ENCODE measurements around the gene LIPI. TPM values are rescaled to one million over a fixed set of nuclear protein-coding genes. Genes with fewer than 3 reads are reported as not detected.
"Not testable (repeated sequence)": the region's sequence is repeated elsewhere in the genome, so short reads cannot be mapped to it uniquely, and the experiment has no call there.

LIPI gene
- total RNA-seq, 2 donors from 2014 or later, result 0.40 TPM; not detected in 1

- no peaks in the 10 kb centered on the region for H3K36me3 ChIP-seq
- H3K27ac ChIP-seq, result no peak overlapping the region
- no peak overlapping the region for H3K4me3 ChIP-seq
- H3K4me1 ChIP-seq (replicated peaks), result no peaks in the 10 kb centered on the region
- H3K9me3 ChIP-seq, result no peaks in the 10 kb centered on the region
- H3K27me3 ChIP-seq (replicated peaks; ENCODE audit: insufficient read depth), result no peaks in the 10 kb centered on the region
- no peak for TF ChIP-seq POLR2AphosphoS5 (IDR thresholded peaks at IDR 0.05)
- TF ChIP-seq CTCF (IDR thresholded peaks at IDR 0.05), result no peak
- no peak for TF ChIP-seq POLR2A (IDR thresholded peaks at IDR 0.05)
- no peak for DNase-seq (ENCODE audit: low spot score)
- intact Hi-C loops (cut with DNase I), result no loop called here
Observed at GRCh38 chr21:14213164-14213563, 2.4 kb upstream of the LIPI start.

GRCh38 chr21:14206222-14206621 lies 4.5 kb downstream of the LIPI start:
- Histone ChIP-seq H3K4me3 (no peak overlapping the region), H3K4me1 (replicated peaks) (no peaks in the 10 kb centered on the region), H3K9me3 (no peaks in the 10 kb centered on the region), H3K36me3 (no peaks in the 10 kb centered on the region), H3K27ac (no peak overlapping the region), H3K27me3 (replicated peaks; ENCODE audit: insufficient read depth) (no peaks in the 10 kb centered on the region)
- TF ChIP-seq POLR2A (IDR thresholded peaks at IDR 0.05) (no peak), POLR2AphosphoS5 (IDR thresholded peaks at IDR 0.05) (no peak), CTCF (IDR thresholded peaks at IDR 0.05) (no peak)
- no peak for DNase-seq (ENCODE audit: low spot score)
- intact Hi-C loops (cut with DNase I), result no loop called here

- H3K9me3 ChIP-seq; H3K4me3 ChIP-seq; H3K27me3 ChIP-seq (replicated peaks; ENCODE audit: insufficient read depth); H3K27ac ChIP-seq; H3K4me1 ChIP-seq (replicated peaks); intact Hi-C loops (cut with DNase I); H3K36me3 ChIP-seq; DNase-seq (ENCODE audit: low spot score): not testable (repeated sequence)
- WGBS, result 91% methylated on average over 16 of the region's 16 CpGs
Observed at GRCh38 chr21:14166463-14167223, 44.1 kb downstream of the LIPI start.

- no peak for DNase-seq (ENCODE audit: low spot score)
- H3K9me3 ChIP-seq, result no peaks in the 10 kb centered on the region
- H3K4me3 ChIP-seq, result no peak overlapping the region
- no peaks in the 10 kb centered on the region for H3K4me1 ChIP-seq (replicated peaks)
- no peak for TF ChIP-seq POLR2AphosphoS5 (IDR thresholded peaks at IDR 0.05)
- no peak for TF ChIP-seq CTCF (IDR thresholded peaks at IDR 0.05)
- no peak for TF ChIP-seq POLR2A (IDR thresholded peaks at IDR 0.05)
- intact Hi-C loops (cut with DNase I), result no loop called here
- no peaks in the 10 kb centered on the region for H3K27me3 ChIP-seq (replicated peaks; ENCODE audit: insufficient read depth)
- no peaks in the 10 kb centered on the region for H3K36me3 ChIP-seq
- no peak overlapping the region for H3K27ac ChIP-seq
Observed at GRCh38 chr21:14143999-14144398, 66.8 kb downstream of the LIPI start.

- Histone ChIP-seq H3K9me3 (no peaks in the 10 kb centered on the region), H3K27me3 (replicated peaks; ENCODE audit: insufficient read depth) (no peaks in the 10 kb centered on the region), H3K27ac (no peak overlapping the region), H3K4me3 (no peak overlapping the region), H3K36me3 (no peaks in the 10 kb centered on the region), H3K4me1 (replicated peaks) (no peaks in the 10 kb centered on the region)
- WGBS, result 96% methylated on average over 7 of the region's 7 CpGs
- TF ChIP-seq POLR2AphosphoS5 (IDR thresholded peaks at IDR 0.05) (no peak), CTCF (IDR thresholded peaks at IDR 0.05) (no peak), POLR2A (IDR thresholded peaks at IDR 0.05) (no peak)
- intact Hi-C loops (cut with DNase I), result no loop called here
- DNase-seq (ENCODE audit: low spot score), result no peak
Observed at GRCh38 chr21:14124266-14124665, 86.5 kb downstream of the LIPI start.
